Measurements from ENCODE around the gene MRPL40.

Gene MRPL40

GRCh38 chr22:19479355-19480172 lies 47.2 kb downstream of the MRPL40 start, which contains the start of gene CDC45 (continued):
- TF ChIP-seq PATZ1 (tag by site-specific recombination; IDR thresholded peaks at IDR 0.05), result peak; percentile 52
- TF ChIP-seq ZNF629 (tag by site-specific recombination; IDR thresholded peaks at IDR 0.05), result peak; percentile 95
- TF ChIP-seq MYNN (tag by site-specific recombination; IDR thresholded peaks at IDR 0.05; ENCODE audit: borderline replicate concordance), result no peak
- no peak for TF ChIP-seq SALL2 (tag by site-specific recombination; IDR thresholded peaks at IDR 0.05; ENCODE audit: borderline replicate concordance)
- TF ChIP-seq CTCF (tag by site-specific recombination; IDR thresholded peaks at IDR 0.05), result no peak
- peak; percentile 97 for TF ChIP-seq ZBTB17 (tag by site-specific recombination; IDR thresholded peaks at IDR 0.05)
- TF ChIP-seq MEIS1 (CRISPR knock-in tag; IDR thresholded peaks at IDR 0.05; ENCODE audit: borderline replicate concordance), result no peak
- TF ChIP-seq ZNF350 (tag by site-specific recombination; IDR thresholded peaks at IDR 0.05), result no peak
- TF ChIP-seq ZNF169 (tag by site-specific recombination; IDR thresholded peaks at IDR 0.05), result no peak
- peak; percentile 84 for TF ChIP-seq ZBTB20 (tag by site-specific recombination; IDR thresholded peaks at IDR 0.05)
- TF ChIP-seq ZNF341 (tag by site-specific recombination; IDR thresholded peaks at IDR 0.05; ENCODE audit: low read depth), result peak; percentile 56; the same call in 1 of the 2 replicates
- TF ChIP-seq INSM2 (tag by site-specific recombination; IDR thresholded peaks at IDR 0.05), result peak; percentile 74; the same call in 1 of the 2 replicates
- TF ChIP-seq ZNF398 (tag by site-specific recombination; IDR thresholded peaks at IDR 0.05), result no peak
- peak; percentile 64 for TF ChIP-seq OVOL3 (tag by site-specific recombination; IDR thresholded peaks at IDR 0.05)
- TF ChIP-seq ZNF121 (tag by site-specific recombination; IDR thresholded peaks at IDR 0.05), result 0 out of 2 replicates have a peak, but pooled peaks have one; percentile 38
- no peak for TF ChIP-seq EGR2 (tag by site-specific recombination; IDR thresholded peaks at IDR 0.05; ENCODE audit: low read depth)
- TF ChIP-seq ZNF707 (tag by site-specific recombination; IDR thresholded peaks at IDR 0.05), result no peak
- peak; percentile 42; the same call in 1 of the 2 replicates for TF ChIP-seq ZNF623 (tag by site-specific recombination; IDR thresholded peaks at IDR 0.05)
- TF ChIP-seq SP7 (tag by site-specific recombination; IDR thresholded peaks at IDR 0.05), result no peak; the same call in 1 of the 2 replicates
- TF ChIP-seq ZNF561 (tag by site-specific recombination; IDR thresholded peaks at IDR 0.05; ENCODE audit: borderline replicate concordance), result peak; percentile 92
- peak; percentile 34 for TF ChIP-seq GLIS2 (tag by site-specific recombination; IDR thresholded peaks at IDR 0.05)
- TF ChIP-seq ZFP41 (tag by site-specific recombination; IDR thresholded peaks at IDR 0.05; ENCODE audit: borderline replicate concordance), result no peak
- no peak for TF ChIP-seq TCF7L2 (IDR thresholded peaks at IDR 0.05; ENCODE audit: borderline replicate concordance, low read depth, low read length)
- no peak for TF ChIP-seq ZNF785 (tag by site-specific recombination; IDR thresholded peaks at IDR 0.05)
- peak; percentile 21 for TF ChIP-seq KLF16 (tag by site-specific recombination; IDR thresholded peaks at IDR 0.05)
- TF ChIP-seq ZNF555 (tag by site-specific recombination; conservative IDR thresholded peaks at IDR 0.05), result no peak
- no peak for TF ChIP-seq ZNF140 (tag by site-specific recombination; IDR thresholded peaks at IDR 0.05)
- peak; percentile 79 for TF ChIP-seq KLF10 (tag by site-specific recombination; IDR thresholded peaks at IDR 0.05)
- TF ChIP-seq SP3 (tag by site-specific recombination; IDR thresholded peaks at IDR 0.05), result peak; percentile 96
